MM.1S (cell line): ENCODE results near the gene ADAMTS19.

ENCODE experiments used
- DNase-seq: peaks from one replicate; pipeline ENCODE4 v3.0.0-alpha.2; 2015
- H2AFZ ChIP-seq: fragments of 300-600 bp; sonication (generic); 2 replicates; pipeline ENCODE4 v1.6.0; 2016; ENCODE audit warnings: antibody characterized with exemption, low read length
- H3F3A ChIP-seq: fragments of 300-600 bp; sonication (generic); 2 replicates; pipeline ENCODE4 v1.6.1; 2016; ENCODE audit warnings: mild to moderate bottlenecking, antibody characterized with exemption, low read length, moderate library complexity, mixed read lengths; ENCODE audit not compliant: insufficient read depth
- H3K27ac ChIP-seq: fragments of 300-600 bp; sonication (generic); 2 replicates; pipeline ENCODE4 v1.5.1; 2016; ENCODE audit warnings: mild to moderate bottlenecking, low read length
- H3K27me3 ChIP-seq: fragments of 300-600 bp; sonication (generic); replicated peaks from 2 replicates; pipeline ENCODE4 v1.6.0; 2016; ENCODE audit warnings: low read length; ENCODE audit not compliant: insufficient read depth
- H3K36me3 ChIP-seq: fragments of 300-600 bp; sonication (generic); replicated peaks from 2 replicates; pipeline ENCODE4 v1.6.1; 2016; ENCODE audit warnings: mild to moderate bottlenecking, low read length, mixed read lengths; ENCODE audit not compliant: insufficient read depth
- H3K4me1 ChIP-seq: fragments of 300-600 bp; sonication (generic); 2 replicates; pipeline ENCODE4 v1.6.1; 2016; ENCODE audit warnings: low read length, mixed read lengths
- H3K4me2 ChIP-seq: fragments of 300-600 bp; sonication (generic); 2 replicates; pipeline ENCODE4 v1.6.0; 2016; ENCODE audit warnings: low read depth, low read length
- H3K4me3 ChIP-seq: fragments of 300-600 bp; sonication (generic); 2 replicates; pipeline ENCODE4 v1.5.1; 2016; ENCODE audit warnings: low read length, mixed read lengths
- H3K79me2 ChIP-seq: fragments of 300-600 bp; sonication (generic); 2 replicates; pipeline ENCODE4 v1.6.1; 2016; ENCODE audit warnings: mixed run types, low read length, mixed read lengths
- H3K9ac ChIP-seq: fragments of 300-600 bp; sonication (generic); 2 replicates; pipeline ENCODE4 v1.6.1; 2016; ENCODE audit warnings: low read length, mixed read lengths
- H3K9me2 ChIP-seq: fragments of 300-600 bp; sonication (generic); replicated peaks from 2 replicates; pipeline ENCODE4 v1.6.1; 2016; ENCODE audit warnings: mild to moderate bottlenecking, low read length, mixed read lengths; ENCODE audit not compliant: insufficient read depth
- H3K9me3 ChIP-seq: fragments of 300-600 bp; sonication (generic); replicated peaks from 2 replicates; pipeline ENCODE4 v1.6.1; 2016; ENCODE audit warnings: mild to moderate bottlenecking, low read length, mixed read lengths; ENCODE audit not compliant: insufficient read depth
- H4K20me1 ChIP-seq: fragments of 300-600 bp; sonication (generic); 2 replicates; pipeline ENCODE4 v1.6.1; 2016; ENCODE audit warnings: mild to moderate bottlenecking, low read length, moderate library complexity, mixed read lengths; ENCODE audit not compliant: insufficient read depth
- CTCF ChIP-seq: fragments of 300-600 bp; sonication (generic); IDR thresholded peaks from 2 replicates; pipeline ENCODE4 v1.5.1; 2016; ENCODE audit warnings: antibody characterized with exemption, low read length, mixed read lengths
- EZH2 ChIP-seq: fragments of 300-600 bp; sonication (generic); optimal IDR thresholded peaks from 2 replicates; pipeline ENCODE3; 2017; ENCODE audit warnings: low read depth, mild to moderate bottlenecking, antibody characterized with exemption, low read length, mixed read lengths
- EZH2phosphoT487 ChIP-seq: fragments of 300-600 bp; sonication (generic); IDR thresholded peaks from 2 replicates; pipeline ENCODE4 v1.6.1; 2018; ENCODE audit warnings: antibody characterized with exemption, low read length

ADAMTS19 gene

GRCh38 chr5:129679671-129680070, 219.6 kb downstream of the ADAMTS19 start:
- Histone ChIP-seq H3K4me1 (no peaks in the 10 kb centered on the region), H3K79me2 (no peaks in the 10 kb centered on the region), H4K20me1 (no peaks in the 10 kb centered on the region), H3K4me2 (no peak overlapping the region), H3K27ac (no peak overlapping the region), H3K36me3 (no peaks in the 10 kb centered on the region), H3K9me2 (no peaks in the 10 kb centered on the region), H3K9ac (no peak overlapping the region), H3F3A (no peaks in the 10 kb centered on the region), H3K9me3 (no peaks in the 10 kb centered on the region), H3K27me3 (no peaks in the 10 kb centered on the region), H3K4me3 (no peak overlapping the region), H2AFZ (no peak overlapping the region)
- no peak for DNase-seq
- TF ChIP-seq EZH2 (no peak), EZH2phosphoT487 (no peak), CTCF (no peak)

- TF ChIP-seq CTCF (no peak), EZH2 (no peak), EZH2phosphoT487 (no peak)
- Histone ChIP-seq H3K4me1 (no peaks in the 10 kb centered on the region), H3K9me2 (no peaks in the 10 kb centered on the region), H3F3A (no peaks in the 10 kb centered on the region), H3K9me3 (no peaks in the 10 kb centered on the region), H3K36me3 (no peaks in the 10 kb centered on the region), H3K4me3 (no peak overlapping the region), H2AFZ (no peak overlapping the region), H3K4me2 (no peak overlapping the region), H3K27ac (no peak overlapping the region), H4K20me1 (no peaks in the 10 kb centered on the region), H3K79me2 (no peaks in the 10 kb centered on the region), H3K9ac (no peak overlapping the region), H3K27me3 (no peaks in the 10 kb centered on the region)
- DNase-seq: no peak
Observed at GRCh38 chr5:129687941-129688340, 227.8 kb downstream of the ADAMTS19 start.

GRCh38 chr5:129689045-129689444, 228.9 kb downstream of the ADAMTS19 start:
- Histone ChIP-seq H3K4me2 (no peak overlapping the region), H2AFZ (no peak overlapping the region), H3K79me2 (no peaks in the 10 kb centered on the region), H3F3A (no peaks in the 10 kb centered on the region), H3K36me3 (no peaks in the 10 kb centered on the region), H4K20me1 (no peaks in the 10 kb centered on the region), H3K4me3 (no peak overlapping the region), H3K9ac (no peak overlapping the region), H3K9me3 (no peaks in the 10 kb centered on the region), H3K27ac (no peak overlapping the region), H3K4me1 (no peaks in the 10 kb centered on the region), H3K9me2 (no peaks in the 10 kb centered on the region), H3K27me3 (no peaks in the 10 kb centered on the region)
- DNase-seq: no peak
- TF ChIP-seq CTCF: no peak
- no peak for TF ChIP-seq EZH2
- TF ChIP-seq EZH2phosphoT487: no peak
